A673 (cell line): ENCODE measurements around the gene KRT7. TPM values are rescaled to one million over a fixed set of nuclear protein-coding genes. Genes with fewer than 3 reads are reported as not detected.

Experiments
- BruUV-seq: library from RNA; stranded (reverse); fragments of 400-500 nt; replicated peaks from 2 replicates; lab custom pipeline; 2021; lab: Mats Ljungman, UMichigan
- CTCF ChIA-PET: fragments of 300-600 bp; sonication (Branson Sonifier 250); formaldehyde crosslinking; loops from one replicate; lab custom pipeline; 2022; ENCODE audit warnings: antibody characterized with exemption; lab: Charles Lee
- POLR2A ChIA-PET: fragments of 300-600 bp; sonication (Branson Sonifier 250); formaldehyde crosslinking; loops from one replicate; lab custom pipeline; 2022; ENCODE audit warnings: antibody characterized with exemption; ENCODE audit not compliant: low non-redundant PET; lab: Charles Lee
- DNase-seq: peaks from one replicate; pipeline ENCODE4 v3.0.0-alpha.2; 2015; ENCODE audit warnings: low spot score
- H3K27ac ChIP-seq: fragments of 200-600 bp; sonication (generic); 2 replicates; pipeline ENCODE4 v1.5.1; 2016; ENCODE audit warnings: mixed run types, low read depth, mild to moderate bottlenecking, mixed read lengths, antibody characterized with exemption, low read length; ENCODE audit not compliant: poor library complexity, severe bottlenecking
- H3K27me3 ChIP-seq: fragments of 200-600 bp; sonication (generic); replicated peaks from 2 replicates; pipeline ENCODE4 v1.6.1; 2017; ENCODE audit warnings: mixed run types, low read depth, mild to moderate bottlenecking, mixed read lengths, antibody characterized with exemption, low read length; ENCODE audit not compliant: insufficient read depth, poor library complexity
- H3K36me3 ChIP-seq: fragments of 200-600 bp; sonication (generic); 2 replicates; pipeline ENCODE4 v1.6.1; 2016; ENCODE audit warnings: mixed run types, mild to moderate bottlenecking, mixed read lengths, antibody characterized with exemption, low read length; ENCODE audit not compliant: insufficient read depth, poor library complexity, severe bottlenecking
- H3K4me1 ChIP-seq: fragments of 200-600 bp; sonication (generic); 2 replicates; pipeline ENCODE4 v1.6.1; 2017; ENCODE audit warnings: mixed run types, mild to moderate bottlenecking, mixed read lengths, antibody characterized with exemption, low read length; ENCODE audit not compliant: insufficient read depth, poor library complexity, severe bottlenecking
- H3K4me3 ChIP-seq: fragments of 200-600 bp; sonication (generic); 2 replicates; pipeline ENCODE4 v1.5.1; 2016; ENCODE audit warnings: low read depth, mixed run types, mild to moderate bottlenecking, mixed read lengths, low read length; ENCODE audit not compliant: poor library complexity, severe bottlenecking
- H3K9me3 ChIP-seq: fragments of 200-600 bp; sonication (generic); 2 replicates; pipeline ENCODE4 v1.6.1; 2016; ENCODE audit warnings: mixed run types, low read depth, mild to moderate bottlenecking, mixed read lengths, antibody characterized with exemption, low read length; ENCODE audit not compliant: poor library complexity, severe bottlenecking
- EZH2 ChIP-seq: fragments of 200-600 bp; sonication (generic); IDR thresholded peaks from 2 replicates; pipeline ENCODE4 v1.6.1; 2017; ENCODE audit warnings: borderline replicate concordance, low read depth, mild to moderate bottlenecking, mixed read lengths, antibody characterized with exemption, low read length; ENCODE audit not compliant: poor library complexity, severe bottlenecking
- intact Hi-C: fragments of 100-400 bp; cut with micrococcal nuclease; formaldehyde crosslinking; loops from one replicate; pipeline ENCODE4 v1.10.0; 2022; ENCODE audit not compliant: unreplicated experiment
- total RNA-seq: library from RNA; stranded (reverse); gene quantifications from 2 replicates; pipeline ENCODE4 v1.2.3, GENCODE V29; 2021
- TF ChIP-seq, protein P1 (sequence below): fragments of 300-800, 200-600 bp; sonication (generic); conservative IDR thresholded peaks from 2 replicates; pipeline ENCODE4 v1.5.1; 2017; ENCODE audit warnings: low read depth, mild to moderate bottlenecking, antibody characterized with exemption, low read length, moderate library complexity, mixed read lengths

Gene KRT7
- total RNA-seq, 1 experiment from 2014 or later, result 1.0 TPM

- Histone ChIP-seq H3K4me3 (no peak overlapping the region), H3K4me1 (peaks cover 31% of the 10 kb centered on the region), H3K27ac (no peak overlapping the region), H3K9me3 (no peaks in the 10 kb centered on the region), H3K36me3 (no peaks in the 10 kb centered on the region), H3K27me3 (no peaks in the 10 kb centered on the region)
- no peak for TF ChIP-seq EZH2
- TF ChIP-seq, protein P1, sequence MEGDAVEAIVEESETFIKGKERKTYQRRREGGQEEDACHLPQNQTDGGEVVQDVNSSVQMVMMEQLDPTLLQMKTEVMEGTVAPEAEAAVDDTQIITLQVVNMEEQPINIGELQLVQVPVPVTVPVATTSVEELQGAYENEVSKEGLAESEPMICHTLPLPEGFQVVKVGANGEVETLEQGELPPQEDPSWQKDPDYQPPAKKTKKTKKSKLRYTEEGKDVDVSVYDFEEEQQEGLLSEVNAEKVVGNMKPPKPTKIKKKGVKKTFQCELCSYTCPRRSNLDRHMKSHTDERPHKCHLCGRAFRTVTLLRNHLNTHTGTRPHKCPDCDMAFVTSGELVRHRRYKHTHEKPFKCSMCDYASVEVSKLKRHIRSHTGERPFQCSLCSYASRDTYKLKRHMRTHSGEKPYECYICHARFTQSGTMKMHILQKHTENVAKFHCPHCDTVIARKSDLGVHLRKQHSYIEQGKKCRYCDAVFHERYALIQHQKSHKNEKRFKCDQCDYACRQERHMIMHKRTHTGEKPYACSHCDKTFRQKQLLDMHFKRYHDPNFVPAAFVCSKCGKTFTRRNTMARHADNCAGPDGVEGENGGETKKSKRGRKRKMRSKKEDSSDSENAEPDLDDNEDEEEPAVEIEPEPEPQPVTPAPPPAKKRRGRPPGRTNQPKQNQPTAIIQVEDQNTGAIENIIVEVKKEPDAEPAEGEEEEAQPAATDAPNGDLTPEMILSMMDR, result no peak
- ChIA-PET CTCF (no interaction called here), POLR2A (no interaction called here)
- no TSS peak for BruUV-seq
- no peak for DNase-seq
- intact Hi-C loops, result no loop called here
Measured at GRCh38 chr12:52195065-52195730, 37.8 kb upstream of the KRT7 start.

GRCh38 chr12:52197371-52198231 lies 35.4 kb upstream of the KRT7 start:
- DNase-seq, result no peak
- H3K27me3 ChIP-seq, result no peaks in the 10 kb centered on the region
- no peaks in the 10 kb centered on the region for H3K9me3 ChIP-seq
- H3K36me3 ChIP-seq, result no peaks in the 10 kb centered on the region
- TF ChIP-seq, protein P1, result no peak
- no peak for TF ChIP-seq EZH2
- ChIA-PET POLR2A (no interaction called here), CTCF (no interaction called here)
- no peak overlapping the region for H3K4me3 ChIP-seq
- H3K27ac ChIP-seq, result no peak overlapping the region
- H3K4me1 ChIP-seq, result peaks cover 27% of the 10 kb centered on the region
- intact Hi-C loops, result no loop called here
- BruUV-seq, result no TSS peak

DNA sequence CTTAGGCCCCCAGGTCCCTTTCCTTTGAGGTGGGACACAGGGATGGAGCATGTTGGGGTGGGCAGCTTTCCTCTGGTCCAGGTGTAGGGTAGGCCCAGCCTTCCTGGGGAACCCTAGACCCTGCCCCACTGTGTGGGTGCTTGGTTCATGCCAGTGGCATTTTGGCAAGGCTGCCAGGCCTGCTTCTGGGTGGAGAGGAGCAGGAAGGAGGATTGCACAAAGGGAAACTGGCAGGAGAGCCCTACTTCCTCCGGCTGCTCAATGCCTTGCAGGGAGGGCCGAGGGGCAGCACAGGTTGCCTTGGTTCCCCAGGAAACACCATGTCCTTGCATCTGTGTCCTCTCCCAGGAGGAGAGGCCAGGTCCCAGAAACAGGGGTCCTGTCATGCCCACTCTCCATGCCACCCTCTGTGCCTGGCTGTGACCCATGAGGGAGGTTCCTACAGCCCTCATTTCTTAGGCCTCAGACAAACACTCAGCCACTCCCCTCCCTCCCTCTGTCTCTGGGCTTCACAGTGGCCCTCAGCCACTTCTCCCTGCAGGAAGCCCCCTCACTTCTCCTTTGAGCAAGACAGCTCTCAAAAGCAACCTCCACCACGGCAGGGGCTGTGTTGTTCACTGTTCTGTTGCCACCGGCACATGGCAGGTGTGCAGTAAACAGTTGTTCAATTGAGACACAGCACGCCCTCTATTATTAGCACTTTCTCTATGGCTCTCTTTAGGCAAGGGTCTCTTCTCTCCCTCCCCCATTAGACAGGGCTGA lies 34.4 kb upstream of the KRT7 start:
- POLR2A ChIA-PET, result no interaction called here
- Histone ChIP-seq H3K4me1 (peaks cover 27% of the 10 kb centered on the region), H3K27me3 (no peaks in the 10 kb centered on the region), H3K9me3 (no peaks in the 10 kb centered on the region), H3K36me3 (no peaks in the 10 kb centered on the region), H3K27ac (no peak overlapping the region), H3K4me3 (no peak overlapping the region)
- CTCF ChIA-PET, result no interaction called here
- intact Hi-C loops, result no loop called here
- no peak for TF ChIP-seq EZH2
- TF ChIP-seq, protein P1, result no peak
- BruUV-seq, result no TSS peak
- no peak for DNase-seq
